Heart left ventricle (tissue), 13 donors: ENCODE data around the gene CTNND2.

Experiments
- POLR2A ChIP-seq, 2 donors: fragments of 450-650 bp; IDR thresholded peaks; one replicate each; pipeline ENCODE4 v1.6.1; 2017; ENCODE audit warnings: antibody characterized with exemption in 2 of 2, mild to moderate bottlenecking in 2 of 2, moderate library complexity in 2 of 2
- TF ChIP-seq, protein P1 (sequence below), 12 donors: fragments of 200-600 bp; sonication (generic) in 4 of 12; IDR thresholded peaks; one replicate each; pipeline versions ENCODE4 v1.5.0 to v1.8.0; 2018 to 2022; ENCODE audit warnings: antibody characterized with exemption in 12 of 12, mild to moderate bottlenecking in 5 of 12
- donor health status: ischemic (EF 13 %, LVEDD 7.1; RV severe dilation, severe dysfunction).
- donor health status: DM: no; HTN: yes; CAD: no.
- donor health status: DM: no; HTN: no; CAD: no.
- donor health status: ischemic (EF 25% LVEDD 6.9; RV normal size, moderate dysfunction).
- donor health status: ischemic (EF 25% LVEDD 5.7; RV mildly dilated, moderate dysfunction).
- donor health status: ischemic (EF 35%, LVEDD 5.7; RV mildly dilated, moderate dysfunction).
- donor health status: nonischemic (EF 11% LVEDD 7.7; RV severe dilation, severe dysfunction).
- donor health status: DM: yes; HTN: yes; CAD: no.
- donor health status: PGD.
- donor health status: ischemic (EF 29% LVEDD 5.4; RV normal size, mild dysfunction).
- donor health status: nonischemic (EF 23%, LVEDD 6.1; RV moderate dilation, normal function).

DNA sequence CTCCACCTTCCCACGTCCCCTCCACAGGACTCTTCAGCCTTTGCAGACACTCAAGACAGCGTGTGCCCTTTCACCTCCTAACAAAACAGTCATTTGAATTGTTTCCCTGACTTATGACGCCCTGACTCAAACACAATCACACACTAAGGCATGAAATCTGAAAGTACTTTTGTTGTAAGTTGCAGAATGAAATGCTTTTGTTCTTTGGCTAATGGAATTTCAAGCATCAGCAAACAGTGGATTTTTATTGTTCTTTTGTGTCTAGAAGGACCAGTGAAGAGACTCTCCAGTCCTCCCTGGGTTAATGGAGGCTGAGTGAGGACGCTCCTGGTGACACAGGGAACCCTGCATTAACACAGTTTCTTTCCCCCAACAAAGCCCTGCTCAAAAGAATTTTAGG is 380.1 kb downstream of the CTNND2 start:
- no peak for TF ChIP-seq POLR2A (IDR thresholded peaks at IDR 0.05)
- TF ChIP-seq, protein P1, sequence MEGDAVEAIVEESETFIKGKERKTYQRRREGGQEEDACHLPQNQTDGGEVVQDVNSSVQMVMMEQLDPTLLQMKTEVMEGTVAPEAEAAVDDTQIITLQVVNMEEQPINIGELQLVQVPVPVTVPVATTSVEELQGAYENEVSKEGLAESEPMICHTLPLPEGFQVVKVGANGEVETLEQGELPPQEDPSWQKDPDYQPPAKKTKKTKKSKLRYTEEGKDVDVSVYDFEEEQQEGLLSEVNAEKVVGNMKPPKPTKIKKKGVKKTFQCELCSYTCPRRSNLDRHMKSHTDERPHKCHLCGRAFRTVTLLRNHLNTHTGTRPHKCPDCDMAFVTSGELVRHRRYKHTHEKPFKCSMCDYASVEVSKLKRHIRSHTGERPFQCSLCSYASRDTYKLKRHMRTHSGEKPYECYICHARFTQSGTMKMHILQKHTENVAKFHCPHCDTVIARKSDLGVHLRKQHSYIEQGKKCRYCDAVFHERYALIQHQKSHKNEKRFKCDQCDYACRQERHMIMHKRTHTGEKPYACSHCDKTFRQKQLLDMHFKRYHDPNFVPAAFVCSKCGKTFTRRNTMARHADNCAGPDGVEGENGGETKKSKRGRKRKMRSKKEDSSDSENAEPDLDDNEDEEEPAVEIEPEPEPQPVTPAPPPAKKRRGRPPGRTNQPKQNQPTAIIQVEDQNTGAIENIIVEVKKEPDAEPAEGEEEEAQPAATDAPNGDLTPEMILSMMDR (IDR thresholded peaks at IDR 0.05): no peak
